ENCODE measurements around the gene AMER2. TPM values are rescaled to one million over a fixed set of nuclear protein-coding genes. Genes with fewer than 3 reads are reported as not detected.

The AMER2 gene
- 143 TPM for total RNA-seq

- DNase-seq (ENCODE audit: low spot score in 2 of 2): peak; percentile 70 to 77
- FAIRE-seq: no peak
Observed at GRCh38 chr13:25171517-25172302, at the start of gene AMER2. Gene AMER2 (minus strand): TSS chr13:25172288. CDS start chr13:25171619, 669 bp downstream.

GRCh38 chr13:25218019-25218418 lies 45.9 kb upstream of the AMER2 start:
- DNase-seq (ENCODE audit: low spot score in 2 of 2): no peak
- no peak for FAIRE-seq

GRCh38 chr13:25217023-25217885 lies 45.2 kb upstream of the AMER2 start:
- no peak for FAIRE-seq
- DNase-seq (ENCODE audit: low spot score in 2 of 2): no peak

GRCh38 chr13:25215253-25215575 lies 43.1 kb upstream of the AMER2 start:
- FAIRE-seq: no peak

GRCh38 chr13:25214491-25215252 lies 42.6 kb upstream of the AMER2 start:
- DNase-seq (ENCODE audit: low spot score in 2 of 2): no peak
- FAIRE-seq: no peak

More at GRCh38 chr13:25215253-25215575, 43.1 kb upstream of the AMER2 start:
- DNase-seq (ENCODE audit: low spot score in 2 of 2): no peak

GRCh38 chr13:25213715-25214114 lies 41.6 kb upstream of the AMER2 start:
- DNase-seq (ENCODE audit: low spot score in 2 of 2) (no peak), FAIRE-seq (no peak)

- FAIRE-seq (no peak), DNase-seq (ENCODE audit: low spot score in 2 of 2) (no peak)
Observed at GRCh38 chr13:25210842-25211569, 38.9 kb upstream of the AMER2 start.

- no peak for FAIRE-seq
- no peak for DNase-seq (ENCODE audit: low spot score in 2 of 2)
Observed at GRCh38 chr13:25207291-25207810, 35.3 kb upstream of the AMER2 start.

- DNase-seq (ENCODE audit: low spot score in 2 of 2) (no peak), FAIRE-seq (no peak)
Observed at GRCh38 chr13:25204863-25205262, 32.8 kb upstream of the AMER2 start.

- no peak for DNase-seq (ENCODE audit: low spot score in 2 of 2)
Observed at GRCh38 chr13:25203127-25203740, 31.1 kb upstream of the AMER2 start.

GRCh38 chr13:25200783-25201182 lies 28.7 kb upstream of the AMER2 start:
- FAIRE-seq (no peak), DNase-seq (ENCODE audit: low spot score in 2 of 2) (no peak)

More at GRCh38 chr13:25203127-25203740, 31.1 kb upstream of the AMER2 start:
- no peak for FAIRE-seq

GRCh38 chr13:25198647-25199046 lies 26.6 kb upstream of the AMER2 start:
- FAIRE-seq: no peak
- peak in 1 of 2 donors; percentile 34 for DNase-seq (ENCODE audit: low spot score in 2 of 2)

GRCh38 chr13:25196971-25197370 lies 24.9 kb upstream of the AMER2 start:
- FAIRE-seq (no peak), DNase-seq (ENCODE audit: low spot score in 2 of 2) (no peak)

- DNase-seq (ENCODE audit: low spot score in 2 of 2) (peak; percentile 22 to 32), FAIRE-seq (peak; percentile 75)
Observed at GRCh38 chr13:25192936-25193335, 20.8 kb upstream of the AMER2 start.

GRCh38 chr13:25192489-25192888 lies 20.4 kb upstream of the AMER2 start:
- DNase-seq (ENCODE audit: low spot score in 2 of 2) (no peak), FAIRE-seq (no peak)

- no peak for FAIRE-seq
- DNase-seq (ENCODE audit: low spot score in 2 of 2): no peak
Observed at GRCh38 chr13:25192052-25192451, 20.0 kb upstream of the AMER2 start.

GRCh38 chr13:25190771-25191170 lies 18.7 kb upstream of the AMER2 start:
- FAIRE-seq (no peak), DNase-seq (ENCODE audit: low spot score in 2 of 2) (no peak)

- DNase-seq (ENCODE audit: low spot score in 2 of 2): no peak
- FAIRE-seq: no peak
Observed at GRCh38 chr13:25190256-25190655, 18.2 kb upstream of the AMER2 start.

GRCh38 chr13:25187596-25187995 lies 15.5 kb upstream of the AMER2 start:
- no peak for DNase-seq (ENCODE audit: low spot score in 2 of 2)
- FAIRE-seq: no peak

All from frontal cortex (tissue), 4 donors.